KOPT-K1 (cell line): ENCODE measurements around the gene RHD.
"Not testable (repeated sequence)": the region's sequence is repeated elsewhere in the genome, so short reads cannot be mapped to it uniquely, and the experiment has no call there.

Source experiments
- H3K27ac ChIP-seq: fragments of 200-600 bp; sonication (generic); 2 replicates; pipeline ENCODE4 v1.5.1; 2016; ENCODE audit warnings: antibody characterized with exemption, mild to moderate bottlenecking, low read depth, low read length; ENCODE audit not compliant: poor library complexity, severe bottlenecking
- H3K36me3 ChIP-seq: fragments of 200-600 bp; sonication (generic); 2 replicates; pipeline ENCODE4 v1.5.1; 2017; ENCODE audit warnings: antibody characterized with exemption, mild to moderate bottlenecking, low read length, moderate library complexity; ENCODE audit not compliant: insufficient read depth
- H3K9me3 ChIP-seq: fragments of 200-600 bp; sonication (generic); 2 replicates; pipeline ENCODE4 v1.5.1; 2017; ENCODE audit warnings: antibody characterized with exemption, low read length, mild to moderate bottlenecking; ENCODE audit not compliant: insufficient read depth, poor library complexity, severe bottlenecking

The RHD gene

DNA sequence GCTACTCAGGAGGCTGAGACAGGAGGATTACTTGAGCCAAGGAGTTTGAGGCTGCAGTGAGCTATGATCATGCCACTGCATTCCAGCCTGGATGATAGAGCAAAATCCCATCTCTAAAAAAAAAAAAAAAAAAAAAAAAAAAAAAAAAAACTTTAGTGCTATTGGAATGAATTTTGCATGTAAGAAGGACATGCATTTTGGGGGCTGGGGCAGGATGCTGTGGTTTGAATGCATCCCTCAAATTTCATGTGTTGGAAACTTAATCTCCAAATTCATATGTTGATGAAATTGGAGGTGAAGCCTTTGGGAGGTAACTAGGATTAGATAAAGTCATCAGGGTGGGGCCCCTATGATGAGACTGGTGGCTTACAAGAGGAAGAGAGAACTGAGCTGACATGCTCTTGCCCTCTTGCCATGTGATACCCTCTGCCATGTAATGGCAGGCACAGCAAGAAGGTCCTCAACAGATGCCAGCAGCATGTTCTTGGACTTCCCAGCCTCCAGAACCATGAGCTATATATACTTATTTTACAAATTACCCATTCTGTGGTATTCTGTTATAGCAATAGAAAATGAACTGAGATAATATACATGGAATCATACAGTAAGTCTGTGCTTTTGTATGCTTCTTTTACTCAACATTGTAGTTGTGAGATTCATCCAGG is 40.6 kb downstream of the RHD start:
- H3K27ac ChIP-seq, H3K9me3 ChIP-seq, H3K36me3 ChIP-seq: not testable (repeated sequence)

DNA sequence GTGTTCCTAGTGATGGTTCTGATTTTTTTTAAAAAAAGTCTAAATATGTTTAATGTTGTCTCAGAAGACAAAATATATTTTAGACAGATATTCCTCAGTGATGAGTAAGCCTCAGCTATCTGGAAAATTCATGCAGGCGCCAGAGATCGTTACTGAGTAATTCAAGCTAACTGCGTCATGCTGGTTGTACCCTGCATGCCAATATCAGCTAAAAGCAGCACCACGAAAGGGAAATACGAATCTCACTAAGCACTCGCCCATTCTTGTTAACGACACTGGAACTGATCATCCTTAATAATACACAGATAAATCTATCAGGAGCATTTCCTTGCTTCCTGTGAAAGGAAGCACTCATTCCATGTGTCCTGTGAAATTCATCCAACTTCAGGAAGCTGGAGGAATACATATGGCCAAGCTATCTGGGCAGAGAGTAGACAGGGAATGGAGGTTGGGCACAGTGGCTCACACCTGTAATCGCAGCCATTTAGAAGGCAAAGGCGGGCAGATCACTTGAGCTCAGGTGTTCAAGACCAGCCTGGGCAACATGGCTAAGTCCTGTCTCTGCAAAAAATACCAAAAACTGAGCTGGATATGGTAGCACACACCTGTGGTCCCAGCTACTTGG is 48.1 kb downstream of the RHD start:
- not testable (repeated sequence) for H3K27ac ChIP-seq, H3K9me3 ChIP-seq, H3K36me3 ChIP-seq

DNA sequence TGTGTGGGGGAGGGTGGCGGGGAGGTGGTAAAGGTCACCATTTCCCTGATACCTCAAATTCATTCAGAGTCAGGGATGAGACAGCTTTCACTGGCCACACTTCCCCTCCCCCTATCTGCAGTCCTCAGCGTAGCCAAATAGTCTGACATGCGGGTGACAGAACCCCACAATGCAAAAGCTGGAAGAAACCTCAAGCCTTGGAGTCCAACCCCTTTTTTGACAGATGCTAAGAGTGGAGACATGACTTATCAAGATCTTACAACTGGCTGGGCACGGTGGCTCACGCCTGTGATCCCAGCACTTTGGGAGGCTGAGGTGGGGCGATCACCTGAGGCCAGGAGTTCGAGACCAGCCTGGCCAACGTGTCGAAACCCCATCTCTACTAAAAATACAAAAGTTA is 49.8 kb downstream of the RHD start:
- not testable (repeated sequence) for H3K27ac ChIP-seq, H3K36me3 ChIP-seq, H3K9me3 ChIP-seq

DNA sequence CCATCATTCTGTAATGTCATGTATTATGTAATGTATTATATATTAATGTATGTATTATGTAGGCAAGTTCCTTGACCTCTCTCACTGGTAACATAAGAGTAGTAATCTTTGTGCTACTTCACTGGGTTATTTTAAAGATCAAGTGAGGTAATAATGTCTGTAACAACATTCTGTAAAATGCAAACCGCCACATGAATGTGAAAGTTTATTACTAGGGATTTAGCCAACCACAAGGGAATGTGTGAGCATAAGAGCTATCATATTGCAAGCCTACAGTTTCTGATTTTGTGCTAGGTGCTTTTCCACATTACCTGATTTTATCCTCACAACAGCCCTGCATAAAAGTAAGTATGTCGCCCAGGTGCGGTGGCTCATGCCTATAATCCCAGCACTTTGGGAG is 52.1 kb downstream of the RHD start:
- not testable (repeated sequence) for H3K9me3 ChIP-seq, H3K27ac ChIP-seq

DNA sequence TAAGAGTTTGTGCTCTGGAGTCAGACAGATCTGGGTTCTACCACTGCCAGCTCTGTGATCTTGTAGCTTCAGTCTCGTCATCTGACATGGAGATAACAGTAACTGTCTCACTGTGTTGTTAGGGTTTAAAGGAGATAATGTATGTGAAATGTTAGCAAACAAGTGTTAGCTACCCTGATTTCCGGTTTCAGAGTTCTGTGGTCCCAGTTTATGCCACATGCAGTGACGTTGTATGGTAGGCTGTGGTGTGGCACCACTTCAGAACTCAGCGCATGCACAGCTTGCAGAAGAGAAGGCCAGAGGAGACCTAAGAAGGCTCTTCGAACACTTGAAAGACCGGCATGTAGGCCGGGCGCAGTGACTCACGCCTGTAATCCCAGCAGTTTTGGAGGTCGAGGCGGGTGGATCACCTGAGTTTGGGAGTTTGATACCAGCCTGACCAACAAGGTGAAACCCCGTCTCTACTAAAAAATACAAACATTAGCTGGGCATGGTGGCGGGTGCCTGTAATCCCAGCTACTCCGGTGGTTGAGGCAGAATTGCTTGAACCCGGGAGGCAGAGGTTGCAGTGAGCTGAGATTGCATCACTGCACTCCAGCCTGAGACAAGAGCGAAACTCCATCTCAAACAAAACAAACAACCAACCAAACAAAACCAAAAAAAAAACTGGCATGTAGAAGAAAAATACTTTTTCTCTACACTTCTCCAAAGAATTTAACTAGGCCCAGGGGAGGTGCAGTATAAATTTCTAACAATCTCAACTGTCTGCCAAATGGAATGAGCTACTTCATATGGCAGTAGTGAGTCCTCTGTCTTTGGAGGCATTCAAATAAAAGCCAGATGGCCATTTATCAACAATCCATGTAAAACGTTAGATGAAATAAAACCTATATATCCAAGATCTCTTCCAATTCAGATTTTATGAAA is 55.8 kb downstream of the RHD start:
- not testable (repeated sequence) for H3K9me3 ChIP-seq, H3K27ac ChIP-seq, H3K36me3 ChIP-seq

More for the DNA sequence above, 52.1 kb downstream of the RHD start:
- not testable (repeated sequence) for H3K36me3 ChIP-seq

DNA sequence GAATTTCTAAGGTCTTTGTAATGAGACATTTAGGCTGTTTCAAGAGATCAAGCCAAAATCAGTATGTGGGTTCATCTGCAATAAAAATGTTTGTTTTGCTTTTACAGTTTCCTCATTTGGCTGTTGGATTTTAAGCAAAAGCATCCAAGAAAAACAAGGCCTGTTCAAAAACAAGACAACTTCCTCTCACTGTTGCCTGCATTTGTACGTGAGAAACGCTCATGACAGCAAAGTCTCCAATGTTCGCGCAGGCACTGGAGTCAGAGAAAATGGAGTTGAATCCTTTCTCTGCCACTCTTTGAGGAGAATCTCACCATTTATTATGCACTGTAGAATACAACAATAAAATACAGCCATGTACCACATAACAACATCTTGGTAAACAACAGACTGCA is 56.5 kb downstream of the RHD start:
- H3K9me3 ChIP-seq, H3K27ac ChIP-seq, H3K36me3 ChIP-seq: not testable (repeated sequence)

DNA sequence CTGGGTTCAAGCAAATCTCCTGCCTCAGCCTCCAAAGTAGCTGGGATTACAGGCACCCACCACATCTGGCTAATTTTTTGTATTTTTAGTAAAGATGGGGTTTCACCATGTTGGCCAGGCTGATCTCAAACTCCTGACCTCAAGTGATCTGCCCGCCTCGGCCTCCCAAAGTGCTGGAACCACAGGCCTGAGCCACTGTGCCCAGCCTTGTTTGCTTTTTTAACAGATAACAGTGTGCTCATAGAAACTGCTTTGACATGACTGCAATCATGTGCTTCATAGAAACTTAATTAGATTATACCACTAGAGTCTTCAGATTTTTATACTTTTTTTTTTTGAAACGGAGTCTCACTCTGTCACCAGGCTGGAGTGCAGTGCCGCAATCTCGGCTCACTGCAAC is 57.0 kb downstream of the RHD start:
- H3K9me3 ChIP-seq, H3K27ac ChIP-seq, H3K36me3 ChIP-seq: not testable (repeated sequence)

DNA sequence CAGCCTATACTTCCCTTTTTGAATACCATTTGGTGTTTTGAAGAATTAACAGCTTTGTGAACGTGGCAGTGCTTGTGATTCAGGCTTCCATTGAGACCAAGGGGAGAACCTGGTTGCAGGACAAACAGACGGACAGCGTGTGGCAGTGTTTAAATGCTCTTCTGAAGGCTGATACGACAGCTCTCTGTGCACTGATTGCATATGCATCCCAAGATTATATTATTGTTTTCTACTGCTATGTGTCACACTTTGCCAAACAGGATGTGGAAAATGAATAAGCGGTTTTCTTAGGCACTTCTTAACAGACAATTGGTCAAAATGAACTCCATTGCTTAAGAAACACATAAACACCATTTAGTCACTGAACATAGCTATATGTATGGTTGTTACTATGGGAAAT is 57.6 kb downstream of the RHD start:
- H3K36me3 ChIP-seq, H3K9me3 ChIP-seq: not testable (repeated sequence)
- H3K27ac ChIP-seq, result peak overlapping the region; percentile 6

DNA sequence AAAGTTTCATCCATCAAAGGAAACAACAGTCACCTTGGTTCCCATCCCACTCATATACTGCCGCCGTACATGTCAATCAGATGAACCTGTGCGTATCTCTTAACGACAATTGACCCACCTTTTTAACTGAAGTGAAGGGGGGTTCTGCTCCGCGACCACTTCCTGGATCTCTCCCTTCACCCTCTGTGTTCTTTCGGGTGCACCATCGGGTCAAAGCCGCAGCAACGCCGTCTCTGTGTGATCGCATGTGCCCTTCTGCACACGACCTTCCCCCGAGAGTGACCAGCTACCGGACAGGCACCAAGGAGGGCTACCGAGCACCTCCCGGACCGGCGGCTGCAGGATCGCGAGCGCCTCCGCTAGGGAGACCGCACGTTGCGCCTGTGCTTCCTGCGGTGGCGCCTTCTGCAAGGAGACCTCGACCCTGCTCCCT is 64.6 kb downstream of the RHD start:
- H3K9me3 ChIP-seq, result not testable (repeated sequence)
- Histone ChIP-seq H3K27ac (peak overlapping the region; percentile 78), H3K36me3 (peaks cover 14% of the 10 kb centered on the region)

DNA sequence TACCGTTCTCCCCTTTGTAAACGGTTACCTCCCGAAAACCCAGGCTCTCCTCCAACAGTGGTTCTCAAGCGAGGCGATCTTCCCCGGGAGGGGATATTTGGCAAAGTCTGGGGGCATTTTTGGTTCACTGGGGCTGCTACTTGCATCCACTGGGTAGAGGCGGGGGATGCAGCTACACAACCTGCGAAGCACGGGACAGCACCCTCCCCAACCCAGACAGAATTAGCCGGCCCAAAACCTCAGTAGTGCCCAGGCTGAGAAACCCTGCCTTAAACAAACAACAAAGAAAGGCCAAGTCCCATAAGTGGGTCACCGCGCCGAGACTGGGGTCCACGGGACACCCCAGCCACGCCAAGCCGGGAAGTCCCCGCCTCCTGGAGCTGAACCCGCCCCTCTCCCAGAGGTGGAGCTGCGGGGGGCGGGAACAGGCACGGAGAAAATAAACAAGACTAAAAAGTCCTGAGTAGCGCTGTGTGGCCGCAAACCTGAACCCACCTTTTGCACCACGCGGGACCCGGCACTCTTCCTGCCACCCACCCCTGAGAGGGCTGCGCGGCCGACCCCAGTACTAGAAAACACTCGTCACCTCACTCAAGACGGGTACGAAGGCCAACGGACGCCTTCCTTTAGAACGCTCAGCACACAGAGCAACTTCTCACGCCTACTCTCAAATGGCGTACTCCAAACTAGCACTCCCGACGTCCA is 65.3 kb downstream of the RHD start:
- Histone ChIP-seq H3K36me3 (peaks cover 19% of the 10 kb centered on the region), H3K27ac (peak overlapping the region; percentile 85)
- not testable (repeated sequence) for H3K9me3 ChIP-seq

DNA sequence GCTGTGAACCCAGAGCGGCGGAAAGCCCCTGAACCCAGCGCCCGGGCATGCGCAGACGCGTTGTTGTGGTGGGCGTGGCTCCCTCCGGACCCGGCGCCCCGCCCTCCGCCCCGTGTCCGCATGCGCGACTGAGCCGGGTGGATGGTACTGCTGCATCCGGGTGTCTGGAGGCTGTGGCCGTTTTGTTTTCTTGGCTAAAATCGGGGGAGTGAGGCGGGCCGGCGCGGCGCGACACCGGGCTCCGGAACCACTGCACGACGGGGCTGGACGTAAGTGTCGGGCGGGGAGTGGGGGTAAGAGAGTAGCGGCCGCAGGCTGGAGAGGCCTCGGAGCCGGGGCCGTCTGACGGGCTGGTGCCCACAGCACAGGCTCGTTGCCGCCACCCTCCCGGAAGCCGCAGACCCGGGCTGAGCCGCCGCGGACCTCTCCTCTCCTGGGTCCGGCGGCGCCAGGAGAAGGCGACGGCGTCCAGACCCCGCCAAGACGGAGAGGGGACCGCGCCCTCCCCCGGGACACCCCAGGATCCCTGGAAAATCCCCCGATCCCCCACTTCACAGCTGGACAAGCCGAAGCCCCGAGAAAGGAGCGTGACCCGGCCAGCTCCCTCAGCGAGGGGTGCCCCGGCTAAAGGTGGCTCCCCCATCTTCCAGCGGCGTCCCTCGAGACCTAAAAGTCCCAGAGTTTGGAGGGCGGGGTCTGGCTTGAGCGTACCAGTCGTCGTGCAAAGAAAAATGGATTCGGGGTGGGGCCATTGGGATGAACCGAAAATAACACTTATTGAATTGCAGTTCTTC is 66.1 kb downstream of the RHD start, which contains the start of gene TMEM50A:
TMEM50A (plus strand) TSS at position 147 of the 794 bp plus-strand sequence. CDS start 2,153 bp downstream, outside the sequence.
- no peaks in the 10 kb centered on the region for H3K9me3 ChIP-seq
- peak within 1 kb of the TSS; percentile 85 for H3K27ac ChIP-seq
- peaks cover 19% of the 10 kb centered on the region for H3K36me3 ChIP-seq

DNA sequence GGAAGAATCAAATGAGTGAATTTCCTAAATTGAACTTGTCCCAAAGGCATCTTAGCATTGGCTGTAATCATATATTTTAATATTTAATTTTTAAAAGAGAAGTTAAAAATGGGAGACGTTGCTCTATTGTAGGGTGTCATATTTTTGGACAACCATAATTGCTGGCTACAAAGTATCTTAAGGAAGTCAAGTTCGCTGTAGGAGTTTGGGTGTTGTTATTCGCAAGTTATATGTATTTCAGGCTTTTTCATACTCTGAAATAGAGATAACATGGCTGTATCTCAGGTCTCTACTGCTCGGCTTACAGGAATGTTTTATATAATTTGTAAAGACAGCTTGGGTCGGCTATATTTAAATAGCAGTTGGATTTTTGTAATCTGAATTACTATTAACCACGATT is 66.7 kb downstream of the RHD start:
- Histone ChIP-seq H3K36me3 (peaks cover 24% of the 10 kb centered on the region), H3K9me3 (no peaks in the 10 kb centered on the region), H3K27ac (peak overlapping the region; percentile 85)

DNA sequence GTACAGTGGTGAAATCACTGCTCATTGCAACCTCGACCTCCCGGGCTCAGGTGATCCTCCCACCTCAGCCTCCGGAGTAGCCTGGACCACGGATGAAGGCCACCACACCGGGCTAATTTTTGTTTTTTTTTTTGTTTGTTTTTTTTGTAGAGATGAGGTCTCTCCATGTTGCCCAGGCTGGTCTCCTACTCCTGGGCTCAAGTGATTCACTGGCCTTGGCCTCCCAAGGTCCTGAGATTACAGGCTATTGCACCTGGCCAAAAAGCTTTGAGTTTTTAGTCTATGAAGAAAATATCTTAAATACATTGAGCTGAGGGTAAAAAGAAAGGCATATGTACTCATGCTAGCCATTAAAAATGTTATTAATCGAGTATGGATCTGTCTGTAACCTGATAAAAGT is 69.4 kb downstream of the RHD start:
- H3K36me3 ChIP-seq, result peaks cover 49% of the 10 kb centered on the region
- H3K27ac ChIP-seq, result no peak overlapping the region
- H3K9me3 ChIP-seq, result no peaks in the 10 kb centered on the region

DNA sequence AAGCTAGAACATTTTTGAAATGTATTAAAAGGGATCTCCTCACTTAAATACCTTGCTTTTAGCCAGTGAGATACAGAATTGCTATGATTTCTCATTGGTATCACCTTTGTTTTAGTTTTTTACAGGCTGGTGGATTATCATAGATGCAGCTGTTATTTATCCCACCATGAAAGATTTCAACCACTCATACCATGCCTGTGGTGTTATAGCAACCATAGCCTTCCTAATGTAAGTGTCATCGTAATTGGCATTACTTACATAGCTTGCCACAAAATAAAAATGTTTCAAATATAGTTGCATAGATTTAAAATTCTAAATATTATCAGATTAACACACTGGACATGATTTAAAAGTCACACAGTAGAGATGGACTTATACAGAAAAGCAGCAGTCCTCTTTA is 70.5 kb downstream of the RHD start:
- Histone ChIP-seq H3K36me3 (peaks cover 60% of the 10 kb centered on the region), H3K9me3 (no peaks in the 10 kb centered on the region), H3K27ac (no peak overlapping the region)
